Endothelial cell (in vitro differentiated cells): ENCODE results near the gene FICD. TPM values are rescaled to one million over a fixed set of nuclear protein-coding genes. Genes with fewer than 3 reads are reported as not detected.

ENCODE experiments used
- DNase-seq: peaks from one replicate; pipeline ENCODE4 v3.0.0; 2021; ENCODE audit warnings: low spot score
- H3K27ac Mint-ChIP-seq: one replicate; pipeline ENCODE4 v1.8.0; 2021; ENCODE audit warnings: mixed read lengths, inconsistent platforms; ENCODE audit not compliant: unreplicated experiment
- H3K27me3 Mint-ChIP-seq: one replicate; pipeline ENCODE4 v1.8.0; 2021; ENCODE audit warnings: mild to moderate bottlenecking, moderate library complexity, mixed read lengths, inconsistent platforms; ENCODE audit not compliant: unreplicated experiment
- H3K36me3 Mint-ChIP-seq: one replicate; pipeline ENCODE4 v1.8.0; 2021; ENCODE audit warnings: mild to moderate bottlenecking, low read depth, mixed read lengths, inconsistent platforms; ENCODE audit not compliant: unreplicated experiment
- H3K4me1 Mint-ChIP-seq: one replicate; pipeline ENCODE4 v1.8.0; 2021; ENCODE audit warnings: mild to moderate bottlenecking, mixed read lengths, inconsistent platforms; ENCODE audit not compliant: unreplicated experiment
- H3K4me3 Mint-ChIP-seq: one replicate; pipeline ENCODE4 v1.8.0; 2021; ENCODE audit warnings: mild to moderate bottlenecking, mixed read lengths, inconsistent platforms; ENCODE audit not compliant: unreplicated experiment
- H3K9me3 Mint-ChIP-seq: one replicate; pipeline ENCODE4 v1.8.0; 2021; ENCODE audit warnings: mixed read lengths, inconsistent platforms; ENCODE audit not compliant: unreplicated experiment
- total RNA-seq: library from RNA; stranded (reverse); fragmentation: NEBNext Ultra II Directional; extraction: Animal tissue kit (Norgen Biotek cat#: 25700); gene quantifications from one replicate; pipeline ENCODE4 v1.2.1, GENCODE V29; 2021; ENCODE audit not compliant: unreplicated experiment
- TF ChIP-seq, protein P1 (sequence below): fragments of 200-600 bp; sonication (generic); IDR thresholded peaks from one replicate; pipeline ENCODE4 v1.5.0; 2021; ENCODE audit warnings: antibody characterized with exemption; ENCODE audit not compliant: unreplicated experiment

Gene FICD
- total RNA-seq, 1 donor from 2014 or later, result 5.5 TPM

DNA sequence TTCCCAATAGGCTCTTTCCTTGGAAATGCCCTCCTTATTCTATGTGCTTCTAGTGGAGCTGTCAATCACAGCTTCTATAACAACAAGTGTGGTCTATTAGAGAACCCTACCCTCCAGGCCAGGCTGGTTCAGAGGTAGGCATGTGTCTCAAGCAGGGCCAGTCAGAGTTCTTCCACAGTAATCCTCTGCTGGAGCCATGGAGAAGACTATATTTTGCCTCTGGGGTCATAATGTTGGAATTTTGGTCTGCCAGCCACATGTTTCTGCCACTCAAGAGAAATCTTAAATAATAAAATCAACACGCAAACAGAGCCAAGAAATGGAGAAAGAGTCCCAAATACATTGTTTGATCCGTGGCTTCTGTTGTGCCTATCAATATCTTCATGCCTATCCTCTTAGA, 23.8 kb upstream of the FICD start:
- Mint-ChIP-seq H3K27ac (no peak overlapping the region), H3K27me3 (peaks cover 2% of the 10 kb centered on the region), H3K4me3 (no peak overlapping the region), H3K4me1 (no peaks in the 10 kb centered on the region), H3K9me3 (no peaks in the 10 kb centered on the region), H3K36me3 (no peaks in the 10 kb centered on the region)
- TF ChIP-seq, protein P1, sequence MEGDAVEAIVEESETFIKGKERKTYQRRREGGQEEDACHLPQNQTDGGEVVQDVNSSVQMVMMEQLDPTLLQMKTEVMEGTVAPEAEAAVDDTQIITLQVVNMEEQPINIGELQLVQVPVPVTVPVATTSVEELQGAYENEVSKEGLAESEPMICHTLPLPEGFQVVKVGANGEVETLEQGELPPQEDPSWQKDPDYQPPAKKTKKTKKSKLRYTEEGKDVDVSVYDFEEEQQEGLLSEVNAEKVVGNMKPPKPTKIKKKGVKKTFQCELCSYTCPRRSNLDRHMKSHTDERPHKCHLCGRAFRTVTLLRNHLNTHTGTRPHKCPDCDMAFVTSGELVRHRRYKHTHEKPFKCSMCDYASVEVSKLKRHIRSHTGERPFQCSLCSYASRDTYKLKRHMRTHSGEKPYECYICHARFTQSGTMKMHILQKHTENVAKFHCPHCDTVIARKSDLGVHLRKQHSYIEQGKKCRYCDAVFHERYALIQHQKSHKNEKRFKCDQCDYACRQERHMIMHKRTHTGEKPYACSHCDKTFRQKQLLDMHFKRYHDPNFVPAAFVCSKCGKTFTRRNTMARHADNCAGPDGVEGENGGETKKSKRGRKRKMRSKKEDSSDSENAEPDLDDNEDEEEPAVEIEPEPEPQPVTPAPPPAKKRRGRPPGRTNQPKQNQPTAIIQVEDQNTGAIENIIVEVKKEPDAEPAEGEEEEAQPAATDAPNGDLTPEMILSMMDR, result no peak
- no peak for DNase-seq

DNA sequence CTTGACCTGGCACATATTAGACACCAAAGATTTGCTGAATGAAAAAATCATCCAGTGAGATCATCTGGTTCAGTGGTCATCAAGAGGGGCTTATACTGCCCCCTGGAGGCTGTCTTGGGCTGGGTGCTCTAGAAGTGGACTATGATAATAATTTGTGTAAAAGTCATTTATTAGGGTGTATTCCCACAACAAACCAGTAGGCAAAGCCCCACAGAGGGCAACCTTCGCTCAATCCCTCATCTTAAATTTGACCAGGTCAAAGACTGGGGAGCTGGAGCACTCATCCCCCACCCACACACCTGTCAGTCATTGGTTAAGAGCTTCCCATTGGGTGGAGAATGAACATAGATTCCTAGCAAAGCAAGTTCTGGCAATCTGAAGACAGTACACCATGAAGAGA, 20.0 kb upstream of the FICD start:
- no peaks in the 10 kb centered on the region for H3K36me3 Mint-ChIP-seq

DNA sequence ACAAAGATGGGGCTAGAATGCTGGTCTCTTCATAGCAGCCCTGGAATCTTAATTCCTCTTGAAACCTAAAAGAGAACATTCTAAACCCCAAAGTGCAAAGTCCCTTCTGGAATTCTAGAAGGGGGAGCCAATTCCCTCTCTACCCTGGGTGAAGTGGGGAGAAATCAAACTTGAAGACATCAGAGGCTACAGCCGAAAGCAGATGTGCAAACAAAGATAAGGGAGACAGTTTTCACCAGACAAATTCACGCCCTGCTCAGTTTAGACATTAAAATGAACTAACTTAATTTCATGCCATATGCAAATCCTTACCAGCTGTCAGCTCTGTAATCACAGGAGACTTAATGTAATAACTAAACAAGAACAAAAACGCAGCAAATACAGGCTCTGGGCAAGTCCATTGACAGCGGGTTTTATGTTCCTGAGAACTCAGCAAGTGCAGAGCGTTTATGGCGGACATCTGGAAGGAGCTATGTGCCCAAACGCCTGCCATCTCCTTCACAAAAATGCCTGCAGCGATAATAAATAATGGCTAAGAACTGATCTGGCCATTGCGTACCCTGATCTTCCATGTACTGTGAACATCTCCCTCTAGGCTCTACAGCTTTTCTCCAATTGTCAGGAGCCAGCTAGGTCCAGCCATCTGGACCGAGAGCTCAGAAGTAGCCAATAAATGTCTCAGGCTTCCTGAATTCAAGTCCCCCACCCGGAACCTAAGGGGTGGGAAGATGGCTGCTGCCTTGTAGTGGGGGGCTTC, 19.1 kb upstream of the FICD start:
- no peaks in the 10 kb centered on the region for H3K9me3 Mint-ChIP-seq
- H3K4me3 Mint-ChIP-seq, result no peak overlapping the region
- DNase-seq, result no peak
- TF ChIP-seq, protein P1, result no peak
- no peak overlapping the region for H3K27ac Mint-ChIP-seq
- H3K4me1 Mint-ChIP-seq, result no peaks in the 10 kb centered on the region
- H3K27me3 Mint-ChIP-seq, result peaks cover 2% of the 10 kb centered on the region
- no peaks in the 10 kb centered on the region for H3K36me3 Mint-ChIP-seq

More for the DNA sequence above, 20.0 kb upstream of the FICD start:
- Mint-ChIP-seq H3K4me1 (no peaks in the 10 kb centered on the region), H3K4me3 (no peak overlapping the region), H3K27ac (no peak overlapping the region), H3K9me3 (no peaks in the 10 kb centered on the region), H3K27me3 (peaks cover 2% of the 10 kb centered on the region)
- DNase-seq, result peak; percentile 63
- TF ChIP-seq, protein P1, result peak; percentile 86

DNA sequence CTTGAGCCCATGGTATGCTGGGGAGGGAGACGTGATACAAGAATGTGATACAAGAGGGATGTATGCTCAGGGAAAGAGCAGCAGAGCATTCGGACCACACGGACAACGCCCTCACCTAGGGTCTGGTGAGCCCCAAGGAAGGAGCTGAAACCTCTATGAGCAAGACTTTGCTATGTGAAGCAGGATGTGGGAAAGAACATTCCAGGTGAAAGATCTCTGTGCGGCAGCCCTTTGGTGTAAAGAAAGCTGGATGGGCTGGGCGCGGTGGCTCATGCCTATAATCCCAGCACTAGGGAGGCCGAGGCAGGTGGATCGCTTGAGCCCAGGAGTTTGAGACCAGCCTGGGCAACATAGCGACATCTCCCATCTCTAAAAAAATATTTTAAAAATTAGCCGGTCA, 16.9 kb upstream of the FICD start:
- Mint-ChIP-seq H3K9me3 (peaks cover 2% of the 10 kb centered on the region), H3K36me3 (no peaks in the 10 kb centered on the region), H3K27ac (no peak overlapping the region), H3K27me3 (peaks cover 3% of the 10 kb centered on the region), H3K4me1 (no peaks in the 10 kb centered on the region), H3K4me3 (no peak overlapping the region)
- DNase-seq, result no peak
- TF ChIP-seq, protein P1, result no peak

DNA sequence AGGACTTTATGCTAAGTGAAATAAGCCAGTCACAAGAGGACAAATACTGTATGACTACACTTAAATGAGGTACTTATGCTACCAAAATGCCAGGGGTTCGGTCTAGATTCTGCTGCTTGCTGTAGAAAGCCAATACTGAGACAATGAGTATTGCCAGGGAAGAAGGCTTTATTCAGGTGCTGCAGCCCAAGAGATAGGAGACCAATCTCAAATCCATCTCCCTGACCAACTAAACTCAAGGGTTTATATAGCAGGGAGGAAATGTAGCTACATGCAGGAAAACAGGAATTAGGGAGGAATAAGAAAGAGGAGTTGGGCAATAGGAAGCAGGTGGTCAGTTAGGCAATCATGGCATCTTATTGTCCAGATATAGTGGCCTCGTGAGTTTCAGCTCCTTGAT, 12.2 kb upstream of the FICD start:
- Mint-ChIP-seq H3K27me3 (peaks cover 1% of the 10 kb centered on the region), H3K36me3 (no peaks in the 10 kb centered on the region), H3K4me1 (no peaks in the 10 kb centered on the region), H3K4me3 (no peak overlapping the region), H3K27ac (no peak overlapping the region), H3K9me3 (peaks cover 5% of the 10 kb centered on the region)
- TF ChIP-seq, protein P1, result no peak
- no peak for DNase-seq
